Frontal cortex (tissue), 4 donors: Measurements from ENCODE around the gene USH2A. TPM values are rescaled to one million over a fixed set of nuclear protein-coding genes. Genes with fewer than 3 reads are reported as not detected.
A peak's percentile ranks its signal among the peaks of the same experiment; 100 is the strongest.

Experiments used
- DNase-seq, 2 donors: peaks; one replicate each; pipeline ENCODE4 v3.0.0; 2012; ENCODE audit warnings: low spot score in 2 of 2
- FAIRE-seq: peaks from 2 replicates; lab custom pipeline; 2012; peaks lifted over from hg19 to GRCh38; lab: Jason Lieb, UNC
- total RNA-seq: library from RNA; depleted of rRNA; stranded (reverse); fragments of >200 nt; gene quantifications from one replicate; pipeline ENCODE4 v1.2.3, GENCODE V29; 2014
- donor health status: control.
- donor health status: control.
- donor health status: control.

The USH2A gene
- total RNA-seq, 1 donor from 2014 or later, result under 0.01 TPM

GRCh38 chr1:216303690-216304089 lies 119.6 kb downstream of the USH2A start:
- FAIRE-seq (no peak), DNase-seq (no peak)

GRCh38 chr1:216293683-216294082 lies 129.6 kb downstream of the USH2A start:
- no peak for FAIRE-seq

GRCh38 chr1:216290074-216290473 lies 133.2 kb downstream of the USH2A start:
- FAIRE-seq (no peak), DNase-seq (no peak)

More at GRCh38 chr1:216293683-216294082, 129.6 kb downstream of the USH2A start:
- no peak for DNase-seq

- no peak for DNase-seq
Observed at GRCh38 chr1:216285052-216285451, 138.2 kb downstream of the USH2A start.

GRCh38 chr1:216281757-216282156 lies 141.5 kb downstream of the USH2A start:
- DNase-seq (no peak), FAIRE-seq (no peak)

More at GRCh38 chr1:216285052-216285451, 138.2 kb downstream of the USH2A start:
- FAIRE-seq, result no peak

GRCh38 chr1:216270086-216270773 lies 153.0 kb downstream of the USH2A start:
- no peak for FAIRE-seq
- DNase-seq, result no peak

GRCh38 chr1:216261631-216262030 lies 161.6 kb downstream of the USH2A start:
- no peak for DNase-seq
- FAIRE-seq, result no peak

GRCh38 chr1:216258856-216259255 lies 164.4 kb downstream of the USH2A start:
- DNase-seq, result no peak
- no peak for FAIRE-seq

- FAIRE-seq (no peak), DNase-seq (no peak)
Observed at GRCh38 chr1:216258386-216258785, 164.9 kb downstream of the USH2A start.

GRCh38 chr1:216250861-216251260 lies 172.4 kb downstream of the USH2A start:
- DNase-seq, result no peak
- no peak for FAIRE-seq

GRCh38 chr1:216248628-216249027 lies 174.6 kb downstream of the USH2A start:
- DNase-seq (no peak), FAIRE-seq (no peak)

- DNase-seq (no peak), FAIRE-seq (peak; percentile 10)
Observed at GRCh38 chr1:216247937-216248336, 175.3 kb downstream of the USH2A start.

GRCh38 chr1:216246577-216247203 lies 176.6 kb downstream of the USH2A start:
- no peak for DNase-seq

GRCh38 chr1:216238844-216239243 lies 184.4 kb downstream of the USH2A start:
- no peak for FAIRE-seq
- no peak for DNase-seq

More at GRCh38 chr1:216246577-216247203, 176.6 kb downstream of the USH2A start:
- no peak for FAIRE-seq

- FAIRE-seq (no peak), DNase-seq (no peak)
Observed at GRCh38 chr1:216237927-216238542, 185.2 kb downstream of the USH2A start.

- FAIRE-seq (no peak), DNase-seq (no peak)
Observed at GRCh38 chr1:216224233-216224632, 199.0 kb downstream of the USH2A start.

GRCh38 chr1:216223486-216223885 lies 199.8 kb downstream of the USH2A start:
- DNase-seq (no peak), FAIRE-seq (no peak)

GRCh38 chr1:216222288-216222687 lies 201.0 kb downstream of the USH2A start:
- DNase-seq (no peak), FAIRE-seq (no peak)

GRCh38 chr1:216221260-216221700 lies 202.0 kb downstream of the USH2A start:
- no peak for FAIRE-seq
- DNase-seq, result peak; percentile 2 to 20

GRCh38 chr1:216216305-216216704 lies 206.9 kb downstream of the USH2A start:
- no peak for FAIRE-seq
- no peak for DNase-seq

- no peak for FAIRE-seq
- no peak for DNase-seq
Observed at GRCh38 chr1:216215169-216215568, 208.1 kb downstream of the USH2A start.
